Activated naive CD8-positive, alpha-beta T cell treated with anti-CD3 and anti-CD28 coated beads, Interleukin-2, amount 50 U/mL, for 24 hours (primary cell): ENCODE results near the gene NCBP2L.
A peak's percentile ranks its signal among the peaks of the same experiment; 100 is the strongest.

ENCODE experiments used
- ATAC-seq: fragments of 150-1000 bp; cut with Tn5 transposase; one replicate; pipeline ENCODE4 v1.10.0; 2021
- DNase-seq: peaks from one replicate; pipeline ENCODE4 v3.0.0; 2021
- H3K27ac Mint-ChIP-seq: one replicate; pipeline ENCODE4 v1.8.0; 2021; ENCODE audit warnings: mild to moderate bottlenecking, mixed read lengths
- H3K27me3 Mint-ChIP-seq: one replicate; pipeline ENCODE4 v1.8.0; 2021; ENCODE audit warnings: mixed read lengths
- H3K36me3 Mint-ChIP-seq: one replicate; pipeline ENCODE4 v1.8.0; 2021; ENCODE audit warnings: low read depth, mixed read lengths
- H3K4me1 Mint-ChIP-seq: one replicate; pipeline ENCODE4 v1.8.0; 2021; ENCODE audit warnings: mixed read lengths
- H3K4me3 Mint-ChIP-seq: one replicate; pipeline ENCODE4 v1.8.0; 2021; ENCODE audit warnings: mild to moderate bottlenecking, moderate library complexity, mixed read lengths
- H3K9me3 Mint-ChIP-seq: one replicate; pipeline ENCODE4 v1.8.0; 2021; ENCODE audit warnings: mixed read lengths

NCBP2L gene

GRCh38 chrX:107777536-107777832, at the start of gene NCBP2L:
Gene NCBP2L, plus strand, starts transcription at chrX:107777733. Its CDS starts 16,488 bp downstream, at chrX:107794221.
- Mint-ChIP-seq H3K27me3 (no peaks in the 10 kb centered on the region), H3K4me3 (peak within 1 kb of the TSS; percentile 82), H3K9me3 (no peaks in the 10 kb centered on the region), H3K4me1 (peaks cover 12% of the 10 kb centered on the region), H3K27ac (peak within 1 kb of the TSS; percentile 76), H3K36me3 (no peaks in the 10 kb centered on the region)
- no peak for ATAC-seq
- DNase-seq = no peak

- peaks cover 17% of the 10 kb centered on the region for H3K4me1 Mint-ChIP-seq
- no peak overlapping the region for H3K27ac Mint-ChIP-seq
- H3K9me3 Mint-ChIP-seq = no peaks in the 10 kb centered on the region
- ATAC-seq = no peak
- no peak for DNase-seq
- no peaks in the 10 kb centered on the region for H3K36me3 Mint-ChIP-seq
- H3K27me3 Mint-ChIP-seq = no peaks in the 10 kb centered on the region
- H3K4me3 Mint-ChIP-seq = no peak overlapping the region
Measured at GRCh38 chrX:107728371-107729099, 49.0 kb upstream of the NCBP2L start.

GRCh38 chrX:107729558-107730297, 47.8 kb upstream of the NCBP2L start:
- Mint-ChIP-seq H3K4me3 (no peak overlapping the region), H3K4me1 (peaks cover 17% of the 10 kb centered on the region), H3K27ac (no peak overlapping the region), H3K36me3 (no peaks in the 10 kb centered on the region), H3K9me3 (no peaks in the 10 kb centered on the region), H3K27me3 (no peaks in the 10 kb centered on the region)
- DNase-seq = no peak
- peak; percentile 40 for ATAC-seq

- no peak overlapping the region for H3K27ac Mint-ChIP-seq
- no peak for ATAC-seq
Measured at GRCh38 chrX:107730298-107730655, 47.3 kb upstream of the NCBP2L start.

GRCh38 chrX:107730991-107731766, 46.4 kb upstream of the NCBP2L start:
- no peak for DNase-seq
- Mint-ChIP-seq H3K4me3 (no peak overlapping the region), H3K36me3 (no peaks in the 10 kb centered on the region), H3K27me3 (no peaks in the 10 kb centered on the region), H3K9me3 (no peaks in the 10 kb centered on the region), H3K27ac (no peak overlapping the region), H3K4me1 (peaks cover 17% of the 10 kb centered on the region)
- ATAC-seq = no peak

More at GRCh38 chrX:107730298-107730655, 47.3 kb upstream of the NCBP2L start:
- Mint-ChIP-seq H3K27me3 (no peaks in the 10 kb centered on the region), H3K36me3 (no peaks in the 10 kb centered on the region), H3K4me1 (peaks cover 17% of the 10 kb centered on the region), H3K9me3 (no peaks in the 10 kb centered on the region), H3K4me3 (no peak overlapping the region)
- no peak for DNase-seq

GRCh38 chrX:107731831-107732502, 45.6 kb upstream of the NCBP2L start:
- Mint-ChIP-seq H3K9me3 (no peaks in the 10 kb centered on the region), H3K27ac (no peak overlapping the region), H3K4me3 (no peak overlapping the region), H3K4me1 (peaks cover 17% of the 10 kb centered on the region), H3K36me3 (no peaks in the 10 kb centered on the region), H3K27me3 (no peaks in the 10 kb centered on the region)
- ATAC-seq (no peak), DNase-seq (no peak)

GRCh38 chrX:107733686-107734085, 43.8 kb upstream of the NCBP2L start:
- no peak overlapping the region for H3K27ac Mint-ChIP-seq
- no peaks in the 10 kb centered on the region for H3K9me3 Mint-ChIP-seq
- peaks cover 13% of the 10 kb centered on the region for H3K4me1 Mint-ChIP-seq
- no peak overlapping the region for H3K4me3 Mint-ChIP-seq
- no peak for DNase-seq
- ATAC-seq = no peak
- no peaks in the 10 kb centered on the region for H3K36me3 Mint-ChIP-seq
- H3K27me3 Mint-ChIP-seq = no peaks in the 10 kb centered on the region

- H3K9me3 Mint-ChIP-seq = no peaks in the 10 kb centered on the region
- ATAC-seq = no peak
- H3K27me3 Mint-ChIP-seq = no peaks in the 10 kb centered on the region
- no peaks in the 10 kb centered on the region for H3K36me3 Mint-ChIP-seq
- no peak for DNase-seq
- peaks cover 5% of the 10 kb centered on the region for H3K4me1 Mint-ChIP-seq
- H3K27ac Mint-ChIP-seq = no peak overlapping the region
- H3K4me3 Mint-ChIP-seq = no peak overlapping the region
Measured at GRCh38 chrX:107734646-107735045, 42.9 kb upstream of the NCBP2L start.

- H3K27ac Mint-ChIP-seq = no peak overlapping the region
- H3K4me1 Mint-ChIP-seq = peaks cover 18% of the 10 kb centered on the region
- no peaks in the 10 kb centered on the region for H3K27me3 Mint-ChIP-seq
- DNase-seq = no peak
- no peaks in the 10 kb centered on the region for H3K9me3 Mint-ChIP-seq
- ATAC-seq = no peak
- no peaks in the 10 kb centered on the region for H3K36me3 Mint-ChIP-seq
- no peak overlapping the region for H3K4me3 Mint-ChIP-seq
Measured at GRCh38 chrX:107736781-107737531, 40.6 kb upstream of the NCBP2L start.

- Mint-ChIP-seq H3K27me3 (no peaks in the 10 kb centered on the region), H3K36me3 (no peaks in the 10 kb centered on the region), H3K4me3 (no peak overlapping the region), H3K27ac (no peak overlapping the region), H3K9me3 (no peaks in the 10 kb centered on the region), H3K4me1 (peaks cover 26% of the 10 kb centered on the region)
- ATAC-seq (no peak), DNase-seq (no peak)
Measured at GRCh38 chrX:107738272-107738671, 39.3 kb upstream of the NCBP2L start.

GRCh38 chrX:107738768-107739167, 38.8 kb upstream of the NCBP2L start:
- H3K36me3 Mint-ChIP-seq = no peaks in the 10 kb centered on the region
- H3K9me3 Mint-ChIP-seq = no peaks in the 10 kb centered on the region
- H3K4me3 Mint-ChIP-seq = no peak overlapping the region
- no peak for ATAC-seq
- no peaks in the 10 kb centered on the region for H3K27me3 Mint-ChIP-seq
- H3K4me1 Mint-ChIP-seq = peaks cover 26% of the 10 kb centered on the region
- H3K27ac Mint-ChIP-seq = no peak overlapping the region
- DNase-seq = no peak

GRCh38 chrX:107739541-107739940, 38.0 kb upstream of the NCBP2L start:
- peaks cover 26% of the 10 kb centered on the region for H3K4me1 Mint-ChIP-seq
- ATAC-seq (no peak), DNase-seq (no peak)
- no peaks in the 10 kb centered on the region for H3K27me3 Mint-ChIP-seq
- no peaks in the 10 kb centered on the region for H3K9me3 Mint-ChIP-seq
- H3K4me3 Mint-ChIP-seq = no peak overlapping the region
- H3K27ac Mint-ChIP-seq = no peak overlapping the region
- H3K36me3 Mint-ChIP-seq = no peaks in the 10 kb centered on the region

GRCh38 chrX:107741404-107741790, 36.1 kb upstream of the NCBP2L start:
- Mint-ChIP-seq H3K36me3 (no peaks in the 10 kb centered on the region), H3K4me3 (peak overlapping the region; percentile 72), H3K27me3 (no peaks in the 10 kb centered on the region), H3K4me1 (peaks cover 26% of the 10 kb centered on the region), H3K9me3 (no peaks in the 10 kb centered on the region), H3K27ac (peak overlapping the region; percentile 64)
- DNase-seq (no peak), ATAC-seq (no peak)

- H3K4me1 Mint-ChIP-seq = peaks cover 26% of the 10 kb centered on the region
- H3K4me3 Mint-ChIP-seq = peak overlapping the region; percentile 72
Measured at GRCh38 chrX:107742700-107743191, 34.8 kb upstream of the NCBP2L start.

More at GRCh38 chrX:107742700-107743191, 34.8 kb upstream of the NCBP2L start:
- H3K27ac Mint-ChIP-seq = peak overlapping the region; percentile 64
- ATAC-seq (no peak), DNase-seq (no peak)
- H3K27me3 Mint-ChIP-seq = no peaks in the 10 kb centered on the region
- no peaks in the 10 kb centered on the region for H3K36me3 Mint-ChIP-seq
- no peaks in the 10 kb centered on the region for H3K9me3 Mint-ChIP-seq
